Activated naive CD8-positive, alpha-beta T cell treated with anti-CD3 and anti-CD28 coated beads, Interleukin-2, amount 10 ng/mL, durations not matched to agents 7 days and 5 days (primary cell): ENCODE data around the gene HAPLN2. TPM values are rescaled to one million over a fixed set of nuclear protein-coding genes. Genes with fewer than 3 reads are reported as not detected.
A peak's percentile ranks its signal among the peaks of the same experiment; 100 is the strongest.

ENCODE experiments used
- ATAC-seq: fragments of 150-1000 bp; cut with Tn5 transposase; one replicate; pipeline ENCODE4 v1.10.0; 2021; ENCODE audit warnings: low read depth, moderate library complexity
- POLR2A ChIA-PET: fragments of 350-600 bp; sonication (Branson Sonifier 250); formaldehyde crosslinking; loops from one replicate; lab custom pipeline; 2021; ENCODE audit warnings: antibody characterized with exemption; lab: Charles Lee
- DNase-seq: peaks from one replicate; pipeline ENCODE4 v3.0.0; 2021
- H3K27ac Mint-ChIP-seq: one replicate; pipeline ENCODE4 v1.8.0; 2022; ENCODE audit warnings: mild to moderate bottlenecking, mixed read lengths
- H3K27me3 Mint-ChIP-seq: one replicate; pipeline ENCODE4 v1.8.0; 2022; ENCODE audit warnings: mild to moderate bottlenecking, moderate library complexity, mixed read lengths
- H3K36me3 Mint-ChIP-seq: one replicate; pipeline ENCODE4 v1.8.0; 2021; ENCODE audit warnings: mild to moderate bottlenecking, mixed read lengths
- H3K4me1 Mint-ChIP-seq: one replicate; pipeline ENCODE4 v1.8.0; 2021; ENCODE audit warnings: mixed read lengths
- H3K4me3 Mint-ChIP-seq: one replicate; pipeline ENCODE4 v1.8.0; 2022; ENCODE audit warnings: mild to moderate bottlenecking, moderate library complexity, mixed read lengths
- H3K9me3 Mint-ChIP-seq: one replicate; pipeline ENCODE4 v1.8.0; 2021; ENCODE audit warnings: mixed read lengths
- total RNA-seq, 2 experiments: library from RNA; stranded (reverse); gene quantifications; one replicate each; pipeline ENCODE4 v1.2.3, GENCODE V29; 2021

HAPLN2 gene
- under 1 TPM in 1 of 2 experiments, not detected in 1; 0.17 TPM for total RNA-seq

DNA sequence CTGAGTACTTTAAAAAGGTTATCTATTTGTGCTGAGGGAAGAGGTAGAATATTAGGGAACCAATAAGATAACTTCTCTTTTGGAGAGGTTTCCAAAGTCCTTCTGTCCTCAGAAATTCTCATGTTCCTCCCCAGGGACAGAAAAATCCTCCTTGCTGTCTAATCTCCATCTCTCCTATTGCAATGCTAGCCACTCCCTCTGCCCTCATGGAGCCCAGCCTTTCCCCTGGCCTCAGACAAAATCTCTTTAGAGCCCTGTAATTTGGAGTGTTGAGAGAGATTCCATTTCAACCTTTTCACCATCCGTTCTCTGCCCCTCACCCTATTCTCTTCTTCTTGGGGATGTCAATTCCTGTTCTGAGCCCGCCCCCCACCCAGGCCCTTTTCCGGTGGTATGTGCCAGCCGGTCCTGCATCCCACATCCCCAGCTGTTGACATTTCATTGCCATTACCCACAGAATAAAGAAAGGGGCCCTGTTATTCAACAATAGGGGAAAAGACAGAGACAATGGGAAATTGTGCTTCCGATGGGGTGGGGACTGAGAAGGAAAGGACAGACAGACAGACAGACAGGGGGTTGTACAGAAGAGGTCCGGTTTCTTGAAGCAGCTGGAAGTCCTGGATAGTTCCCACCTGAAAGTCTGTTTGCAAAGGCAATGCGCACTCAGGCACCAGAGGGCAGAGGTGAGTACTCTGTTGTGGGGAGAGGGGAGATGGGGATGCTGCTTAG, at the start of gene HAPLN2:
TSS of gene HAPLN2 (plus strand) at position 563 of the 729 bp plus-strand sequence. CDS start 4,076 bp downstream, outside the sequence.
- no peaks in the 10 kb centered on the region for H3K36me3 Mint-ChIP-seq
- POLR2A ChIA-PET = no interaction called here
- no peak within 1 kb of the TSS for H3K4me3 Mint-ChIP-seq
- ATAC-seq (no peak), DNase-seq (no peak)
- H3K9me3 Mint-ChIP-seq = no peaks in the 10 kb centered on the region
- peaks cover 7% of the 10 kb centered on the region for H3K4me1 Mint-ChIP-seq
- H3K27ac Mint-ChIP-seq = no peak within 1 kb of the TSS
- peaks cover 79% of the 10 kb centered on the region for H3K27me3 Mint-ChIP-seq

DNA sequence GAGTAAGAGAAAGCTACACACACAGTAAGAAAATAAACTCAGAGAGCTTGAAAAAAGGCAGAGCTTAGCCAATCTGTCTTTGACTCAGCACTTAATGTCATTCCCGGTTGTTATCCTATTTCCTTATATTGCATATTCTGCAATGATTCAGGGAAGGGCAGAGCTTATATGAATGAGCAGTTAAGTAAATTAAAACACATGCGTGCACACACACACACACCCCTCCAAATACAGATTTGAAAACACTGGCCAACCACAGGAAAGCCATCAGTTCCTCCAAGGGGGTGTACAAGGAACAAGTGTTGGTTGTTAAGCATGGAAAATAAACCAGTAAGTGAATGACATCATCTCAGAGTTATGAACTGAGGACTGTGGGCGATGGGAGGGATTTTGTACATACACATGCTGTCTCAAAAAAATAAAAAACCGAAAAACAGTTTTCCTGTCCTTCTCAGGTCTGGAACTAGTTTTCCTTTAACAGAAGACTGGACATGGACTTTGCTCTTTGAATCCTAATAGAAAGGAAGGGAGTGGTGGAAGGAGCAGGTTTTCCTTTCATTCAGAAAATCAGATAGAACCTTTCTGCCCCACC, 47.9 kb upstream of the HAPLN2 start:
- H3K27ac Mint-ChIP-seq = no peak overlapping the region

DNA sequence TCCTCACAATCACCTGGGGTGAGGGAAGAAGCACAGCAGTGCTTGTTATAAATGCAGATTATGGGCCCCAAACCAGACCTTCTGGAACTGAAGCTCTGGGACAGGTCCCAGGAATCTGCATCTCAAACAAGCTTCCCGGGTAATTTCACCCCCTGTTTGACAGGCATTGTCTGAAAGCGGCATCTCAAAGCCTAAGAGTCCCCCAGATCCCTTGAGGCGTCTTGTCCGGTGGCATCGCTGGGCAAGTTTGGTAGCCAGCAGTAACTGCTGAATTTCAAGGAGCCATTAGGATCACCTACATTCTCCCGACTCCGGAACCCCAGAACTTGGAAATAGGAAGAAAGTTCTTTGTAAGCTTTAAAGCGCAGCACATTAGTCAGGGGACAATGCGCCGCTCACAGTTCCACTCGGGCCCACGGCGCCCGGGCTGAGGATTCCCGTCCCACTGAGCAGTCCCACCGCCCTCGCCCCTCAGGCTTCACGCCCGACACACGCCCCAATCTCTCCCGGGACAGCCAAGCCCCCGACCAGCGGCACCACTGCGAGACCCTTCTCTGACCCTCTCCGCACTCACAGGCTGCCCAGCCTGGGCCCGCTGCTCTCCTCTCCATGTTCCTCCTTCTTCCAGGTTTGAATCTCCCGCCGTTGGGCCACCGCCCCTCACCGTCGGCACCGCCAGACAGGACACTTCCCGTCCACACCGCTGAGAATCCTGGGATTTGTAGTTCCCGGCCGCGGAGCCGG, 47.1 kb upstream of the HAPLN2 start, which contains the start of gene IQGAP3:
TSS of gene IQGAP3 (minus strand) at position 647 of the 744 bp plus-strand sequence. CDS start at position 611, 36 bp downstream.
- POLR2A ChIA-PET = interaction anchor here (1.0 to 2.6 kb wide), 4 partner anchors 9 to 87 kb away, joined by 3 to 18 read pairs (median 8); partner anchors contain the start of gene MEF2D
- Mint-ChIP-seq H3K27ac (peak within 1 kb of the TSS; percentile 89), H3K36me3 (peaks cover 12% of the 10 kb centered on the region), H3K4me1 (peaks cover 14% of the 10 kb centered on the region), H3K27me3 (peaks cover 15% of the 10 kb centered on the region), H3K4me3 (peak within 1 kb of the TSS; percentile 97), H3K9me3 (no peaks in the 10 kb centered on the region)
- DNase-seq = peak; percentile 79
- ATAC-seq = peak; percentile 92

More for the DNA sequence above, 47.9 kb upstream of the HAPLN2 start:
- ATAC-seq = no peak
- Mint-ChIP-seq H3K27me3 (peaks cover 15% of the 10 kb centered on the region), H3K9me3 (no peaks in the 10 kb centered on the region), H3K4me1 (peaks cover 14% of the 10 kb centered on the region), H3K36me3 (peaks cover 12% of the 10 kb centered on the region), H3K4me3 (peak overlapping the region; percentile 97)
- POLR2A ChIA-PET = interaction anchor here (0.7 to 2.6 kb wide), 5 partner anchors 10 to 86 kb away, joined by 3 to 18 read pairs (median 3); partner anchors contain the start of gene MEF2D
- no peak for DNase-seq

DNA sequence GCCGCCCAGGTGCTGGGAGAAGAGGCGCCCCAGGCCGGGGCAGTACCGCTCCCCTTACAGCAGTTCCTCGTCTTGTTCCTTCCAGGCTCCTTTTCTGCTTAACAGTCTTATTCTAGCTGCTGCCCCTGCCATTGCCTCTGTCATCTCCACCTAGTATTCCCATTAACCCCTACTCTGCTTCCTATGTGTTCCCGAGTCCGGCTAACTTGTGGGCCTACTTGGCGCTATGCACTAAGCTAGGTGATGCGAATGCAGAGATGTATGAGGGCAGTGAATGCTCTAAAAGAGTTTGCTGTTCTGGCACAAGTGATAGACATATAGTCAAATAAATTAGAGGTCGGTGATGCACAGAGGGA, 46.6 kb upstream of the HAPLN2 start:
- Mint-ChIP-seq H3K27ac (peak overlapping the region; percentile 89), H3K9me3 (no peaks in the 10 kb centered on the region), H3K36me3 (peaks cover 12% of the 10 kb centered on the region), H3K4me1 (peaks cover 14% of the 10 kb centered on the region), H3K4me3 (peak overlapping the region; percentile 97), H3K27me3 (peaks cover 15% of the 10 kb centered on the region)
- POLR2A ChIA-PET = interaction anchor here (0.6 to 2.6 kb wide), 4 partner anchors 9 to 72 kb away, joined by 3 to 18 read pairs (median 8); partner anchors contain the start of gene MEF2D
- ATAC-seq (no peak), DNase-seq (no peak)

DNA sequence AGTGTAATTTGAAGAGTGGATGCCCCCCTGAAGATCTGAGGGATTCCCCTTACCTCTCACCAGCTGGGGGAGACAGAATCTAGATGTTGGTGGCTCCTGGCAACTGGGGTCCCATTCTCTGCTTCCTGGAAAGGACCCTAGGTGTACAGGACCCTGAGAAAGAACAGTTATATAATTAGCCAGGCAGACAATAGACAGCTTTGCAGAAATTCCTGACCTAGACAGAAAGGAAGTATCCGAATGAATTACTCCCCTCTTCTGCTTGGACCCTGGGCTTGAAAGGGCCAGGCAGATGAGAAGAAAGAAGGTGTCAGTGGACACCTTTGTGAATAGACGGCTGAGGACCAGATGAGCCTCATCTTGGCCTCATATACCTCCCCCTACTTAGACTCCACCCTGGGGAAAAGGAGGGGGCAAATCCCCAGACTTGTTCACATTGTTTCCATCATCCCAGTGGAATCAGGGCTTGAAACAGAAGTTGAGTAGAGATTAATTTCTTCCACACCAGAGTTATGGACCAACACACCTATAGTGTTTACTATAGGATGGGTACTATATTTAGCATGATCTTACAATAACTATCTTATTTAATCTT, 45.1 kb upstream of the HAPLN2 start:
- ATAC-seq = no peak
- POLR2A ChIA-PET = no interaction called here
- H3K4me1 Mint-ChIP-seq = peaks cover 14% of the 10 kb centered on the region
- no peaks in the 10 kb centered on the region for H3K9me3 Mint-ChIP-seq
- H3K27ac Mint-ChIP-seq = no peak overlapping the region
- peaks cover 7% of the 10 kb centered on the region for H3K36me3 Mint-ChIP-seq
- no peak overlapping the region for H3K4me3 Mint-ChIP-seq
- peaks cover 15% of the 10 kb centered on the region for H3K27me3 Mint-ChIP-seq
- DNase-seq = no peak

DNA sequence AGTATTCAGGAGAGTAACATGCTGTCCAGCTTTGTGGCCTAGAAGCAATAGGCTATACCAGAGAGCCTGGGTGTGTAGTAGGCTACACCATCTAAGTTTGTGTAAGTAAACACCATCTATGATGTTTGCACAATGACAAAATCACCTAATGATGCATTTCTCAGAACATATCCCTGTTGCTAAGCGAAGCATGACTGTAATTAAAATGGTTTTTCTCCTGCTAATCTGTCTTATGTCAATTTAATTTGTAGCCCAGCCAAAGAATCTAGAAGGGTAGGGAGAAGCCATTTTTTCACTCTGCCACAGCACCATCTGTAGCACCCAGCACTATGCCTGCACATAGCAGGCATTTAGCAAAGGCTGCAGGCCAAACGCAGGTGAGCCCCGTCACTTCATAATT, 41.7 kb upstream of the HAPLN2 start:
- ATAC-seq (no peak), DNase-seq (no peak)
- Mint-ChIP-seq H3K36me3 (peaks cover 1% of the 10 kb centered on the region), H3K4me1 (peaks cover 14% of the 10 kb centered on the region), H3K27ac (no peak overlapping the region), H3K9me3 (no peaks in the 10 kb centered on the region), H3K27me3 (peaks cover 13% of the 10 kb centered on the region), H3K4me3 (no peak overlapping the region)
- POLR2A ChIA-PET = no interaction called here

DNA sequence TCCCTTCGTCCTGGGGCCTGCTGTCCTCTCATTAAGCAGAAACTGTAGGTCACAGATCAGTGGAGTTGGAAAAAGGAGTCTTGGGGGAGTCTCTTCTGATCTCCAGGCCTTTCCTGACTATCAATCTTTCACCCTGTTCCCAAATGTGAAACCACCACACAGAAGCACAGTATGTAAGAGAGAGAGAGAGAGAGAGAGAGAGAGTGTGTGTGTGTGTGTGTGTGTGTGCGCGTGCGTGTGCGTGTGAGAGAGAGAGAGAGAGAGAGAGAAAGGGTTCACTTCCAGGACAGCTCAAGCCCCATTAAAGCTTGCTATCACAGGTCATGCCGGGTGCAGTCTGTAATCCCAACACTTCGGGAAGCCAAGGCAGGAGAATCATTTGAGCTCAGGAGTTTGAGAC, 41.2 kb upstream of the HAPLN2 start:
- no peaks in the 10 kb centered on the region for H3K9me3 Mint-ChIP-seq
- ATAC-seq (no peak), DNase-seq (no peak)
- peaks cover 9% of the 10 kb centered on the region for H3K27me3 Mint-ChIP-seq
- no peak overlapping the region for H3K4me3 Mint-ChIP-seq
- peaks cover 14% of the 10 kb centered on the region for H3K4me1 Mint-ChIP-seq
- peak overlapping the region; percentile 37 for H3K27ac Mint-ChIP-seq
- POLR2A ChIA-PET = no interaction called here
- peaks cover 1% of the 10 kb centered on the region for H3K36me3 Mint-ChIP-seq

DNA sequence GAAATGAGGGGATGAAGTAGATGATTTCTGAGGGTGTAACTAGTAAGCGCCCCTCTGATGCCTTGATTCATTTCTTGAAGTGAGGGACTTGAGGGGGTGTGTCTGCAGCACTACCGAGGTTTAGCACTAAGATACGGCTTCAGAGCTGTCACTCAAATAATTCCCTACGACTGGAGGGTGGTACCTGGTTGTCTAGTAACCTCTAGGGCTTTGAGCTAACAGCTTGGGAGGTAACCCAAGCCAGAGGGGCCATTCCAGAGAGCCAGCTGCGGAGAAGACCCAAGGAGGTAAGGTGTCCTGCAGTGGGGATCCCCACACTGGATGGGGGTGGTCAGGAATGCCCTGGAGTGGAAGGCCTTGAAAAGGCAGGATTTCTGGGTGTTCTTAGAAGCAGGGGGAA, 39.7 kb upstream of the HAPLN2 start, which contains the start of gene TTC24:
TSS of gene TTC24 (plus strand) at position 252 of the 400 bp plus-strand sequence. CDS start 1,642 bp downstream, outside the sequence.
- H3K9me3 Mint-ChIP-seq = no peaks in the 10 kb centered on the region
- DNase-seq = no peak
- H3K27me3 Mint-ChIP-seq = peaks cover under 1% of the 10 kb centered on the region
- H3K36me3 Mint-ChIP-seq = peaks cover 1% of the 10 kb centered on the region
- POLR2A ChIA-PET = interaction anchor here (1.0 kb wide), 1 partner anchor 12 kb away, joined by 3 read pairs; the partner anchor contains the start of gene NAXE
- no peak for ATAC-seq
- H3K27ac Mint-ChIP-seq = no peak within 1 kb of the TSS
- H3K4me3 Mint-ChIP-seq = no peak within 1 kb of the TSS
- peaks cover 23% of the 10 kb centered on the region for H3K4me1 Mint-ChIP-seq

DNA sequence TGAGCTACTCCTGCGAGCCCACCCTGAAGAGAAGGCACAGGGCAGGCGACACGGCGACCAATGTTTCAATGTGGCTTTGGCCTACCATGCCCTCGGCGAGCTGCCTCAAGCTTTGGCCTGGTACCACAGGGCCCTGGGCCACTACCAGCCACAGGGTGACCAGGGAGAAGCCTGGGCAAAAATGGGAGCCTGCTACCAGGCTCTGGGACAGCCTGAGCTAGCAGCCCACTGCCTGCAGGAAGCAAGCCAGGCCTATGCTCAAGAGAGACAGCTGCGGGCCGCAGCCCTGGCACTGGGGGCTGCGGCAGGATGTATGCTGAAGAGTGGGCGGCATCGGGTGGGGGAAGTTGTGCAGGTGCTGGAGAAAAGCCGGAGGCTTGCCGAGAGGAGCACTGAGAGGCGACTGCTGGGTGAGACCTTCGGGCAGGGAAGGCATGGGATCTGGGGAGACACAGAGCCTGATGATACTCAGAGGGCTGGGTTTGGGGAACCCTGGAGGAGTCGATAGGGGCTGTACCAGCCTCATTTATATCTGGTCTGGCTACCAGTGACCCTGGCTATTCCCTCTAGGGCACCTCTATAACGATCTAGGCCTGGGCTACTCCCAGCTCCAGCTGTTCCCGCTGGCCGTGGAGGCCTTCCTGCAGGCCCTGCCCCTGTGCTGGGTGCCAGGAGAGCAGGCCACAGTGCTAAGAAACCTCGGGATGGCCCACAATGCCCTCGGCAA, 37.4 kb upstream of the HAPLN2 start:
- H3K4me3 Mint-ChIP-seq = peak overlapping the region; percentile 98
- peaks cover 23% of the 10 kb centered on the region for H3K4me1 Mint-ChIP-seq
- H3K9me3 Mint-ChIP-seq = no peaks in the 10 kb centered on the region
- peak; percentile 84 for ATAC-seq
- H3K36me3 Mint-ChIP-seq = peaks cover 5% of the 10 kb centered on the region
- peak; percentile 70 for DNase-seq
- H3K27me3 Mint-ChIP-seq = no peaks in the 10 kb centered on the region
- H3K27ac Mint-ChIP-seq = peak overlapping the region; percentile 99
- POLR2A ChIA-PET = interaction anchor here (0.9 to 3.6 kb wide), 16 partner anchors 10 to 126 kb away, joined by 3 to 43 read pairs (median 10); partner anchors contain the start of genes GPATCH4, IQGAP3, MEF2D and NAXE

DNA sequence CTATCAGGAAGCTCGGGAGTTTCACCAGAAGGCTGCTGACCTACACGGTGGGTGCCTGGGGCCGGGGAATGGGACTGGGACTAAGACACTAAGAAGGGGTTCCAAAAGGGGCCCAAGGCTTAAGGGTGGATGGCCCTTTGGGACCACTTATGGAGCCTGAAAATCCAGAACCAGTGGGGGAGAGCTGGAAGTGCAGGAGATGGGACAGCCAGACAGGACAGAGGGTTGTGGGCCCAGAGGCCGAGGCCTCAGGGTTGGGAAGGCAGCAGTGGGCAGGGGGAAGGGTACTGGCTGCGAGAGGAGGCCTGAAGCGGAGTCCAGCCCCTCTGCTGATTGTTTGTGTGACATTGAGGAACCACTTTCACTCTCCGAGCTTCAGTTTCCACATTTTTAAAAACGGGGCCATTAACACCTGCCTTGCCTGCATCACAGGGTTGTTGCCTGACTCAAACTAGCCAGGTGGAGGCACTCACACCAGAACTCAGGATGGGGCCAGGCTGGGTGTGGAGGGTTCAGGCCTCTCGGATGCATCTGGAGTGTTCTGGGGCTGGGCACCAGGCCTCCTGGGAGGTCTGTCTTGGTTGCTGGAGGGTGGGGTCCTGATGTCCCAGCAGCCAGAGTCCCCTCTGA, 36.7 kb upstream of the HAPLN2 start:
- DNase-seq = peak; percentile 62
- peak overlapping the region; percentile 99 for H3K27ac Mint-ChIP-seq

DNA sequence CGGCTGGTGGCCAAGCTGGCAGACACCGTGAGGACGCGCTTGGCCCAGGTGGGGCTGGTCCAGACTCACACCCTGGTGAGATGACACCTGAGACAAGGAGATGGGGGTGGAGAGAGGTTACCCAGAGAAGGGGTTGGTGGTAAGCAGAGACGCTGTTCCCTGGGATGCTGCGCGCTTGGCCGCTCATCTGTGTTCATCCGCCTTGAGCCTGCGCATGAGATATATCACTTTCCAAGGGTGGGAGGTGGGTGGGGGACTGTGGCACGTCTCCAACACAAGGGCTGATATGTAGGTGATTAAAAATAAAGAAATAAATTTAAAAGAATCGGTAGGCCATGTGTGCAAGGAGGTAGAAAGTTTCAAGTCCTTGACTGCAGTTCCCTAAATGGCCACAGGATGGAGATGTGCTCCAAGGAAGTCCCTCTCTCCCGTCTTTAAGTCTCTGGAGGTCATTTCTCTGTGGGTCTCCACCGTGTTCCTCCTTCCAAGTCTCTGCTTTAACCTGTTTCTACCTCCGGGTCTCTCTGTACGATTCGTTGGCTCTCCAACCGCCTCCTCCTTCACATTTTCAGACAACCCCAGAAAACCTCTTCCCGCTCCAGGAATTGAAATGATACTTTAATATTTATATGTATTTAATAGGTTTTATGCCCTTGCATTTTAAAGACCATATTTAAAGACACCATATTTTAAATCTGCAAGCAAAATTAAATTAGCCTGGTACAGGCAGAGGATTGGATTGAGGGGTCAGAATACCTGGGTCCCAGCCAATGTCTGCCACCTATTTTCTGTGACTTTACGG, 35.2 kb upstream of the HAPLN2 start:
- DNase-seq (peak; percentile 47), ATAC-seq (no peak)
- Mint-ChIP-seq H3K4me1 (peaks cover 23% of the 10 kb centered on the region), H3K9me3 (no peaks in the 10 kb centered on the region), H3K27me3 (no peaks in the 10 kb centered on the region), H3K27ac (peak overlapping the region; percentile 99), H3K36me3 (peaks cover 5% of the 10 kb centered on the region), H3K4me3 (peak overlapping the region; percentile 98)
- POLR2A ChIA-PET = no interaction called here

More for the DNA sequence above, 36.7 kb upstream of the HAPLN2 start:
- peak; percentile 75 for ATAC-seq
- H3K4me1 Mint-ChIP-seq = peaks cover 23% of the 10 kb centered on the region
- H3K4me3 Mint-ChIP-seq = peak overlapping the region; percentile 98
- no peaks in the 10 kb centered on the region for H3K9me3 Mint-ChIP-seq
- no peaks in the 10 kb centered on the region for H3K27me3 Mint-ChIP-seq
- POLR2A ChIA-PET = interaction anchor here (1.0 to 3.6 kb wide), 14 partner anchors 10 to 125 kb away, joined by 3 to 43 read pairs (median 12); partner anchors contain the start of genes GPATCH4, IQGAP3, MEF2D and NAXE
- peaks cover 5% of the 10 kb centered on the region for H3K36me3 Mint-ChIP-seq
